NK-92 (cell line): ENCODE results near the gene ATG10.
"Not testable (repeated sequence)": the region's sequence is repeated elsewhere in the genome, so short reads cannot be mapped to it uniquely, and the experiment has no call there.

Source experiments
- DNase-seq: peaks from one replicate; lab custom pipeline; 2025; ENCODE audit not compliant: unreplicated experiment; lab: John Stamatoyannopoulos, UW

ATG10 gene

DNA sequence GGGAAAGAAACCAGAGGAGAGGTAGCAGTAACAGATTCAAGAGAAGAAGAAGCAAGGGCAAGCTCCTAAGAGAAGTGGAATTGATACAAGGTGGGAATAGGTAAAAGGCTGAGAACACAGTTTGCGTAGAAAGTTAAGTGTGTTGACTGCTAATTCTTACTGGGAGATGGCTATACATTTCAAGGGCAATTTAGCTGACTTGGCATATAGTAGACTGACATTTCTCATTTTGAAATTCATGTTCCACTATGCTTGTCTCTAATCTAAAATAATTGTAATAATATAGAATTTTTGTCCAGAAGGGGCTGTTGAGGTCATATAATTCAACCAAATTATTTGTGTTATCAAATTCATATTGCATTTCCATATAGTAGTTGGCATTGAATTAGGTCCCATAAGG, 144.0 kb downstream of the ATG10 start:
- no peak for DNase-seq

DNA sequence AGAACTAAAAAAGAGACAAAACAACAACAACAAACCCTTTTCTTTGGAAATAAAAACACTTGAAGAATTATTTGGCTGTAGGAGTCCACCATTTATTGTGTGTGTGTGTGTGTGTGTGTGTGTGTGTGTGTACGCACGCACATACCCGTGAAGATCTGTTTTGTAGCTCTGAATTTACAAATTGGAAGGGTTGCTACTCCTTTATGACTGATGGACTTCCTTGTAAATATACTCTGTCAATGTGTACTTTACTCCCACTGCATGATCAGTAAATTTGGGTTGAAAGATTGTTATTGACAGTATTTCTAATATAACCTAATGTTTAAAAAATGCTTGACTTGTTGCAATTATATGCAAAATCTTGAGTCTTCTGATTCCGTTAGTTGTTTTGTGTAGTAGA, 148.1 kb downstream of the ATG10 start:
- no peak for DNase-seq

DNA sequence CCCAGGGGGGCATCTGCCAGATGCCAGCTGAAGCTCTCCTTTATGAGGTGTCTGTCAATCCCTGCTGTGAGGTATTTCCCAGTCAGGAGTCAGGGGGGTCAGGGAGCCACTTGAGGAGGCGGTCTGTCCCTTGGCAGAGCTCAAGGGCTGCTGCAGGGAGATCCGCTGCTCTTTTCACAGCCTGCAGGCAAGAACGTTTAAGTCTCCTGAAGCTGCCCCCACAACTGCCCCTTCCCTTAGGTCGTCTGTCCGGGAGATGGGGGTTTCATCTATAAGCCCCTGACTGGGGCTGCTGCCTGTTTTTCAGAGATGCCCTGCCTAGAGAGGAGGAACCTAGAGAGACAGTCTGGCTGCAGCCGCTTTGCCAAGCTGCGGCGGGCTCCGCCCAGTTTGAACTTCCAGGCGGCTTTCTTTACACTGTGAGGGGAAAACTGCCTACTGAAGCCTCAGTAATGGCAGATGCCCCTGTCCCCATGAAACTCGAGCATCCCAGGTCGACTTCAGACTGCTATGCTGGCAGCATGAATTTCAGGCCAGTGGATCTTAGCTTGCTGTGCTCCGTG, 158.0 kb downstream of the ATG10 start:
- DNase-seq, result no peak

DNA sequence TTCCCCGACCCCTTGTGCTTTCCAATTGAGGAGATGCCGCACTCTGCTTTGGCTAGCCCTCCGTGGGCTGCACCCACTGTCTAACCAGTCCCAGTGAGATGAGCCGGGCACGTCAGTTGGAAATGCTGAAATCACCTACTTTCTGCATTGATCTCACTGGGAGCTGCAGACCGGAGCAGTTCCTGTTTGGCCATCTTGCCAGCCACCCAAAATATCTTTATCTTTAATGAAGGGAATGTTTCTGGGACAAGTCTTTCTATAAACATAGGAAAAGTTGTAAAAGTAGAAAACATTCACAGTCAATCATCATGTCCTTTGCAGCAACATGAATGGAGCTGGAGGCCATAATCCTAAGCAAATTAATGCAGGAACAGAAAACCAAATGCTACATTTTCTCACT, 158.8 kb downstream of the ATG10 start:
- DNase-seq, result no peak

DNA sequence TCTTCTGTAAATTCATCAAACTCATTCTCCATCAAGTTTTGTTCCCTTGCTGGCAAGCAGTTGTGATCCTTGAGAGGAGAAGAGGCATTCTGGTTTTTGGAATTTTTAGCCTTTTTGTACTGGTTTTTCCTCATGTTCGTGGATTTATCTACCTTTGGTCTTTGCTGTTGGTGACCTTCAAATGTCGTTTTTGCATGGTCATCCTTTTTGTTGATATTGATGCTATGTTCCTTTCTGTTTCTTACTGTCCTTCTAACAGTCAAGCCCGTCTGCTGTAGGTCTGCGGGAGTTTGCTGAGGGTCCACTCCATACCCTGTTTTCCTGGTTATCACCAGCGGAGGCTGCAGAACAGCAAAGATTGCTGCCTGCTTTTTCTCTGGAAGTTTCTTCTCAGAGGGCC, 165.4 kb downstream of the ATG10 start:
- DNase-seq, result no peak

DNA sequence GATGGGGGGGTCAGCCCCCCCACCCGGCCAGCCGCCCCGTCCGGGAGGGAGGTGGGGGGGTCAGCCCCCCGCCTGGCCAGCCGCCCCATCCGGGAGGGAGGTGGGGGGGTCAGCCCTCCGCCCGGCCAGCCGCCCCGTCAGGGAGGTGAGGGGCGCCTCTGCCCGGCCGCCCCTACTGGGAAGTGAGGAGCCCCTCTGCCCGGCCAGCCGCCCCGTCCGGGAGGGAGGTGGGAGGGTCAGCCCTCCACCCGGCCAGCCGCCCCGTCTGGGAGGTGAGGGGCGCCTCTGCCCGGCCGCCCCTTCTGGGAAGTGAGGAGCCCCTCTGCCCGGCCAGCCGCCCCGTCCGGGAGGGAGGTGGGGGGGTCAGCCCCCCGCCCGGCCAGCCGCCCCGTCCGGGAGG, 168.0 kb downstream of the ATG10 start:
- DNase-seq, result not testable (repeated sequence)

DNA sequence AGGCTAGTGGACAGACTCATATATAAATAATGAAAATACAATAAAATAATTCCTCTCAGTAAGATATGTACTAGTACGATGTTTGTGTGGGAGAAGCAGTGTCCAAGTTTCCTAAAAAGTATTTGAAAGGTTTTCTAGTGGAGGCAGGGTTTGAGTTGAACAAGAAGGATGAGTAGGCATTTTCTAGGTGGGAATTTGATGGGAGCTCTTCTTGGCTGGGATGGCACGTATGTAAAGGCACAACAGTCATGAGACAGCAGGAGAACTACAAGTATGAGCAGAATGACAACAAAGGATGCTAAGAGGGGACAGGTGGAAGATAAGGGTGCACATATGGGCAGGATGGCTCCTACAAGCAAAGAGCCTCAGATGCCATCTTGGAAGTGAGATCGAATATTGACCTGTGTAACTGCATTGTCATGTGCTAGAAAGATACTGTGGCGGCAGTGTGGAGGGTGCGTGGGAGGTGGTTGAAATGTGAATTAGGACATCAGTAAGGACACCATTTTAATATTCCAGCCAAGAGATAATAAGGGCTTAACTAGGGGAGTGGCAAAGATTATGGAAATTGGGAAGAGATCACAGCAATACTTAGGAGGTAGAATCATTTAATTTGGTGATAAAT, 170.5 kb downstream of the ATG10 start:
- DNase-seq, result no peak

DNA sequence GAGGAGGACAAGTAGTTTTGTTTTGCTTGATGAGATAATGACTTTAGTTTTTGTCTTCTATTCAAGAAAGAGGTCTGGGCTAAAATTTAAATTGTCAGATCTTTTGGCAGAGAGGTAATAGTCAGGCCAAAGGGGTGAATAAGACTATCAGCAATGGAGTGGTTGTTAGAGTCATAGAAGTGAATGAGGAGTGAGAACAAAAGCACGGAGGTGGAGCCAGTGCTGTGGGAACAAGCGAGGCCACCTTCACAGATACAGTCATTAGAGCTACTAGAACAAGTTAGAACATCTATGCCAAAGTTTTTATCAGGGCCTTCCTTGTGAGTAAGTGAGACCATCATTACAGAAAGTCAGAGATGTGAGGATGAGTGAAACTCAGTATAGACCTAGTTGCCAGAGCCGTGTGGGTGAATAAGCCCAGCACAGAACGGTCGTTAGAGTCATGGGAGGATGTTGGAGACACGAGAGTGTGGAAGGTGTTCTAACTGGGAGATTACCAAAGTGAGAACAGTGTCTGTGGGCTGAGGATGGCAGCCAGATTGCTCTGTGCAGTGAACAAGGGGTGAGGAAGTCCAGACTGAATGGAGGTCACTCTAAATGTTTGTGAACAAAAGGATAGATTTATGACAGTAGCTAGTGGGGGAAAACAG, 171.2 kb downstream of the ATG10 start:
- DNase-seq, result no peak

DNA sequence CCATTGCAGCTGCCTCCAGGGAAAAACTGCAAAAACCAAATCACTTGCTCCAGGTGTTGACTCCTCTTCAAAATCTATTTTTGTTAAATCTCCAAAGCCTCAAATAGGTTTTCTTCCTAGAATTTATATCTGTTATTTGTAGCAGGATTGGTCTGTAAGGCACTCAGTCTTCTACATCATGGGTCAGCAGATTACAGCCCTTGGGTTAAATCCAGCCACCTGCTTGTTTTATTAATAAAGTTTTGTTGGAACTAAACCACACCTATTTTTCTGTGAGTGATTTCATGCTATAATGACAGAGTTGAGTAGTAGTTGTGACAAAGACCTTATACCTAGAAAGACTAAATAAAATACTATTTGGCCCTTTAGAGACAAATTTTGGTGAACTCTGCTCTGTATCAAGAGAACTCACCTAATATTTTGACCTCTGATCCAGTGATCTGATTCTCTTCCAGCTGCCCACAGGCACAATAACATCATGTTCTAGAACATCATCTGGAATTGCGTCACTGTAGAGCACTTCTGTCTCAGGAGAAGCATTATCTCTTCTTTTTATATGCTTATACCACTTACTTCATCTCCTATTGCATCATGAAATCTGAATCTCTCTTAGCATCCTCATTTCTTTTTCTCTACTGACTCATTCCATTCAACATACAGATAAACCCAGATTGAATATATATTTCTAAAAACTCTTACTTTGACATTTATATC, 176.2 kb downstream of the ATG10 start:
- no peak for DNase-seq

DNA sequence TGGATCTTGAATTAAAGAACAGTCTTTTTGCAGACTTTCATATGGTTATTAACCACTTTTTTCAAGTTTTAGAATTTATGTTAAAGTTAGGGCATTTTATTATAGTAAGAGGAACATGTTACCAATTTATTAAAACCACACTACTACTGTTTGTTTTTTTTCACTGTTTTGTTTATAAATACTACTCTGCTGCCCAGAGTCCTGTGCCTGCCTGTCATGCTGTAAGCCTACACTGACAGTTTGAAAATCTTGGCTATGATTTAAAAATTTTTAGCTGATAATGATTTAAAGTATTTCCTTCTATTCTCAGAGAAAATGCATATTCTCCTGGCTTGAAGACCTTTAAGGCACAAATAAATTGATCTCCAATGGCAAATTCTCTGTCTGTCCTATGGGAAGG, 177.6 kb downstream of the ATG10 start:
- no peak for DNase-seq

DNA sequence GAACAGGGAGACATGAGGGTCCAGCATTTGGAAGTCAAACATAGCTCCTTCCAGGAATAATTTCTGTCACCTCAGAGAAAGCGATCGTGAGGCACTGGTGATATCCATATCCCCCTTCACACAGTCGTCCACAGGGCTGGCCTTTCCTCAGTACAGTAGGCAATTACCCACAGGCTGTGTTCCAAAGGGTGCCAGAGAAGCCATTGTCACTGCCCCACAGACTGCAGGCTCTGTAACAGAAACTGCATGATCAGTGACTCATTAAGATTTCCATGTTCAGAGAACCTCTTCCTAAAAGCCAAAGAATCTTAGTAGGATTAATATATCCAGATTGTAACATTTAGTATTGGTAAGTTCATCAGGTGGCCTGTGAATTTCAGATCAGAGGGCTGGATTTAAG, 178.7 kb downstream of the ATG10 start:
- DNase-seq, result no peak

DNA sequence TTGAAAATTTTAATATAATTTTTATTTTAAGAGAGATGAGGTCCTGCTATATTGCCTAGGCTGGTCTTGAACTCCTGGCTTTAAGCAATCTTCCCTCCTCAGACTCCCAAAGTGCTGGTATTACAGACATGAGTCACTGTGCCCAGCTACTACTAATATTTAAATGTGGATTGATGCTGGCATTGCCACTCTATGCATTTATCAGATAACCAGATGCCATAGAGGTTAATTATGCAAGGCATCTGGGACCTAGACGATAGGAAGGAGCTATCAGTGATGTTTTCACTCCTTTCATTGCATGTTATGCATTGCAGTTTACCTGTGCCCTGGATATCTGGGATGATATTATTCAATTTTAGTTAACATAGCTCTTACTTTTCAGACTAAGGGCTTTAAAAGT, 179.4 kb downstream of the ATG10 start:
- no peak for DNase-seq

DNA sequence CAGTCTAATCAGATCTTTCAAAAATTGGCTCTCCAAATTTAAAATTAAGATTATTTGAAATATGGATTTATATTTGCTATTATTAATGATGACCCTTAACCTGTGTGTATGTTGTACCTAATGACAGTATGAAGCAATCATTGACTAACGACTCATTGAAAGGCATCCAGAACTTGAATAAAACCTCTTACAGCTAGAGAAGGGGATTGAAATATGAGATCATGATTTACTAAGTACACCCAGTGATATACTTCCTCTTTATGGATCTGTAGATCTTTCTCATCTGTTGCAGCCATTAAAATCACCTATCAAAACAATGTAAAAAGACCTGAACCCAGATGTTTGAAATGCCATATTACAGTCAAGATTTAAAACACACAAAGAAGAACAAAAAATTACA, 179.8 kb downstream of the ATG10 start:
- DNase-seq, result no peak

DNA sequence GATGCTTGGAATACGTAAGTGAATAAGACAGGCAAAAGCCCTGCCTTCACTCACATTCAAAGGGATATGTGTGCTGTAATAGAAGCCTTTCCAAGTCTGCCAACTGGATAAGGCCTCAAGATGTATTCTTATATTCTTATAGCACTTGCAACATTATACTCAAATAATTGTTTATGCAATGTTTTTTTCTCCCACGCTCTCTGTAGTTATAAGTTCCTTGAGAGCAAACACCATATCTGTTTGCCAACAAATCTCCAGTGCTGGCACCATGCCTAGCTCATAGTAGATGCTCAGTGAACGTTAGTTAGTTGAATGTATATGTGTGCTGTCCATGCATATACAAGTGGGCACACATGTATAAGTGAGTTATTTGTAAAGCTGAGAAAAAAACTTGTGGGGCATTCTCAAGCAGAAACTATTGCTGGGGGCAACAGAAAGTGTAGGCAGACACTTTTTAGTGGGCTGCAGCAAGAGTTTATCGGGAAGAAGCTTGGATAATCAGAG, 181.2 kb downstream of the ATG10 start:
- no peak for DNase-seq

DNA sequence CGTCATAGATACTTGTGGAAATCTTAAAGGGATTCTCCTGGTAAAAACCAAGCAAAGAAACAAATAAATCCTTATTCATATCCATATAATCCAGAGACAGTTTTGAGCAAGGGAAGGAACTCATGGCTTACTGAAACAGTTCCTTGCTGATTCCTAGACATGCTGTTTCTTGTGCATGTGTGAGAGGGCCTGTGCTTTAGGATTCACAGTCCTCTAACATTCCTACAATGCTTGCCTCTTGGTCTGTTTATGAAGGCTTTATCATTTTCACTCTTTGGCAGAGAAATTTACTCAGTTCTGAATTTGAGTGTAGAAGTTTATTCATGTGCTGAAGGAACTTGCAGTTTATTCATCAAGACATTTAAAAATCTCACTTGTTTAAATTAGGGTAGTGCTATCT, 183.0 kb downstream of the ATG10 start:
- no peak for DNase-seq

DNA sequence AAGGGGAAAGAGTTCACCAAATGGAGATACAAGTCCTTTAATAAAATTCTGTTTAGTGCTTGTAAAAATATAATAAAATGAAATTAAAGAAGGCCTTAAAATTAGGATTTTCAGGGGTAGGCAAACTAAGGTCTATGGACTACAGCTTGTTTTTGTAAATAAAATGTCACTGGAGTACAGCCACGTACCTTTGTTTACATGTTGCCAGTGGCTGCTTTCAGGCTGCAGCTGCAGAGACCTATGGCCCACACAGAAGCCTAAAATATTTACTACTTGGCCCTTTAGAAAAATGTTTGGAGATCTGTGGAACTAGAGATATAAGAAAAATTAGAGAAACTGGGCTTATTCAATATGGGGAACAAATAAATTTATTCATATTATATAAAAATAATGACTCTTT, 183.5 kb downstream of the ATG10 start:
- DNase-seq, result no peak

DNA sequence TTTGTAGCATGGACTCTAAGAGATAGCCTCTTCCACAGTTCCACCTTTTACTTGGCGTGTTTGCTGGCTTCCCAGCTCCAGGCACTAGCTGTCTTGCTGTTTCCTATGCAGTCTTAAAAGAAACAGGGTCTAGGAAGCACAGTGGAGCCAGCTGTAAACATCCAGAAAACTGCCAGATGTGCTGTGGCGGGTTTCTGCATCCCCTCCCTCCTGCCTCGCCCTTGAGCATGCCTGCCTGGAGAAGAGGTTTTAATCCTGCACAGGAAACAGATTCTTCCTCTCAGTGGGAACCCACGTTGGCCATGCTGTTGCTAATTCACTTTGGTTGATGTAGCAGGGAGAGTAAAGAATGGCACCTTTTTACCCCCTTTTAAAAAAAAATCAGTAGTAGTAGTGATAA, 185.1 kb downstream of the ATG10 start:
- DNase-seq, result no peak

DNA sequence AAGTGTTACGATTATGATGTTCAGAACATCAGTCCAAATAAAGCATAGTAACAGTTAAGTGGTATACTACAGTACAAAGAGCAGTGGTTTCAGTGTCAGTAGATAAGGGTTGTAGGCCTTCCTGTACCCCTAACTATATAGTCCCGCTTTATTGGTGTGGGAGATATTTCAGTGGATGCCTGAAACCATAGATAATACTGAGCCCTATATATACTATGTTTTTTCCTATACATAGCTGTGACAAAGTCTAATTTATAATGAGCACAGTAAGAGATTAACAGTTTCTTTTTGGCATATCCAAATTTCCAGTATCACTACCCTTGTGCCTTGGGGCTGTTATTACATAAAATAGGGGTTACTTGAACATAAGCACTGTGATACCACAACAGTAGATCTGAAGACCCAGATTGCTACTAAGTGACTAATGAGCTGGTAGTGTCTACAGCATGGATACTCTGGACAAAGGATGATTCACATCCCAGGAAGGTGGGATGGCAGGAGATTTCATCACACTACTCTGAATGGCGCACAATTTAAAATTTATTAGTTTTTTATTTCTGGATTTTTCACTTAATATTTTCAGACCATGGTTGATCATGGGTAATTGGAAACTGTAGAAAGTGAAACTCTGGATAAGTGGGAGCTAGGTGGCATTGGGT, 187.1 kb downstream of the ATG10 start:
- no peak for DNase-seq

DNA sequence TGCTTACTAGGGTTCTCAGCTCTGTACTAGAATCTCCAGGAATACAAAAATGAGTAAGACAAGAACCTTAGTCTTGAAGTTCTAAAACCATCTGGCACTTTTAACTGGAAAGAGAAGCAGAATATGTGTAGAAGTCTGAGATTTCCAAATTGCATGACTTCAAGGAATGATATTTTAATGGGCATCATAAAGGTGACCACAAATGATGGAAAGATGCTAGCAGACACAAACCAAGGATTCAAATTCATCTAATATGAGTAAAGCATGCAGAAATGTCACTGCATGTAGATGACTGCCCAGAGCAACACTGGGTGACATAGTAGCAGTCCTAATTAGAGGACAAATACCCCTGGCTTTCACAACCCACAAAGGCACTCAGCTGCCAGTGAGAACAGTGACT, 189.1 kb downstream of the ATG10 start:
- DNase-seq, result no peak

DNA sequence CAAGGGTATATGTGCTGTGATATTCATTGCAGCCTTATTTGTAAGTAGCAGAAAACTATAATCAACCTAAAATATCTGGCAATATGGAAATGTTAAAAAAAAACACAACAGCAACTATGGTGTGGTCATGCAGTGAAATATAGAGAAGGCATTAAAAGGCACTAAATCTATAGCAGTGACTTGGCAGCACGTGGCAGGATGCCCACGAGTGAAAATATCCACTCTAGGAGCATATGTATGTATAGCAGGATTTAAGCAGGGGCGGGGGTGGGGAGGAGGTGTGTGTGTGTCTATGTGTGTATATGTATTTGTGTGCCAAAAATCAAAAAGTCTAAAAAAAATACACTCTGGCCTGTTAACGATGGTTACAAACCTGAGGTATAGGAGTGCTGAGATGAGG, 190.8 kb downstream of the ATG10 start:
- DNase-seq, result no peak

DNA sequence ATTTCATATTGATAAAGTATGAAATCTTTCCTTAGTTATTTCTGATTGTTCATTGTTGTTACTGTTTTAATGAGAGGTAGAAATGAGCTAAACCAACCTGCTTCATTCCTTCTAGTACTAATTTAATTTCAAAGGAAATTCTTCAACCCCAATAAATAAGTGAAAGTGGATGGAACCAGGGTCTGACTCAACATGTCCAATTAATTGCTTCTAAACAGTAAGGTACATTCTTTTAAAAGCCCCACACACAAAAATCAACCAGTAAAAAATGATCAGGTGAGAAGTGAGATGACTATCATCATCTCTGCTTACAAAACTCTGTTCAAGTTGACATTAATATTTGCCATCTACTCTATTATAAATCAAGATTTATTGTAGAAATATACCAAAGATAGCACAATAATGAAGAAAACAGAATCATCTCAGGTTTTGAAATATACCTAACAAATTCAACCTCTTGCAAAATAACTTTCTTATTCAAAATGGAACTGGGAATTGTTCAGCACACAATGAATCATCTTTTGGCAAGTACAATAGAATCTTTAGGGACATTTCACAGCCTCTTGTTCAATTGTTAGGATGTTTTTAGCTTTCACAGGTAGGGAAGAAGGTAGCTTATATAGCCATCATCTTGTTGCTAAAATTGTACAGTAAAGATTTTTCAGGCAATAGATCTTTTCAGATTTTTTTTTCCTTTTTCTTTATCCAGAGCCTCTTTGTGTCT, 191.8 kb downstream of the ATG10 start:
- DNase-seq, result no peak
